ENCODE data around the gene FGD5.
A peak's percentile ranks its signal among the peaks of the same experiment; 100 is the strongest.

The FGD5 gene

GRCh38 chr3:14818804-14819500, at the start of gene FGD5:
Gene FGD5 (plus strand): TSS chr3:14818962. CDS start chr3:14819072, 110 bp downstream.
- DNase-seq: no peak

- no peak for DNase-seq
These were observed 49.0 kb upstream of the FGD5 start for GRCh38 chr3:14769544-14770325.

- DNase-seq: no peak
These were observed 48.2 kb upstream of the FGD5 start for GRCh38 chr3:14770591-14770990.

- no peak for DNase-seq
These were observed 46.9 kb upstream of the FGD5 start for GRCh38 chr3:14771593-14772497.

GRCh38 chr3:14772533-14773138, 46.1 kb upstream of the FGD5 start:
- no peak for DNase-seq

GRCh38 chr3:14773281-14773680, 45.5 kb upstream of the FGD5 start:
- no peak for DNase-seq

GRCh38 chr3:14773691-14774128, 45.1 kb upstream of the FGD5 start:
- DNase-seq: no peak

GRCh38 chr3:14774431-14774830, 44.3 kb upstream of the FGD5 start:
- no peak for DNase-seq

GRCh38 chr3:14775011-14775410, 43.8 kb upstream of the FGD5 start:
- no peak for DNase-seq

GRCh38 chr3:14775563-14775962, 43.2 kb upstream of the FGD5 start:
- DNase-seq: no peak

- no peak for DNase-seq
These were observed 39.6 kb upstream of the FGD5 start for GRCh38 chr3:14779069-14779685.

- DNase-seq: peak in 1 of 2 donors; percentile 11
These were observed 37.7 kb upstream of the FGD5 start for GRCh38 chr3:14780927-14781507.

GRCh38 chr3:14783480-14784086, 35.2 kb upstream of the FGD5 start:
- DNase-seq: no peak

GRCh38 chr3:14784087-14784681, 34.6 kb upstream of the FGD5 start:
- no peak for DNase-seq

- DNase-seq: no peak
These were observed 33.3 kb upstream of the FGD5 start for GRCh38 chr3:14785207-14786155.

- DNase-seq: no peak
These were observed 32.4 kb upstream of the FGD5 start for GRCh38 chr3:14786369-14786768.

GRCh38 chr3:14787630-14788029, 31.1 kb upstream of the FGD5 start:
- no peak for DNase-seq

GRCh38 chr3:14788644-14789043, 30.1 kb upstream of the FGD5 start:
- DNase-seq: no peak

GRCh38 chr3:14789221-14789620, 29.5 kb upstream of the FGD5 start:
- DNase-seq: no peak
